H9 (cell line): Measurements from ENCODE around the gene GPC6. TPM values are rescaled to one million over a fixed set of nuclear protein-coding genes. Genes with fewer than 3 reads are reported as not detected.

Experiments
- DNase-seq: peaks from one replicate; pipeline ENCODE4 v3.0.0-alpha.2; 2017
- H2AFZ ChIP-seq: one replicate; pipeline ENCODE4 v1.6.1; 2013; ENCODE audit warnings: mild to moderate bottlenecking, low read length, control low read depth, moderate library complexity
- H2AK5ac ChIP-seq: 2 replicates; pipeline ENCODE4 v1.6.1; 2013; ENCODE audit warnings: low read length, control low read depth, mixed read lengths; ENCODE audit not compliant: insufficient read length
- H2BK120ac ChIP-seq: one replicate; pipeline ENCODE4 v1.6.1; 2013; ENCODE audit warnings: low read depth, mild to moderate bottlenecking, low read length, control low read depth, inconsistent platforms; ENCODE audit not compliant: poor library complexity, severe bottlenecking
- H2BK12ac ChIP-seq: 2 replicates; pipeline ENCODE4 v1.6.1; 2013; ENCODE audit warnings: low read length, control low read depth, mixed read lengths, low read depth; ENCODE audit not compliant: insufficient read length
- H2BK15ac ChIP-seq: 2 replicates; pipeline ENCODE4 v1.6.1; 2013; ENCODE audit warnings: low read depth, low read length, control low read depth
- H2BK20ac ChIP-seq: one replicate; pipeline ENCODE4 v1.6.1; 2013; ENCODE audit warnings: low read depth, mild to moderate bottlenecking, low read length, control low read depth, inconsistent platforms; ENCODE audit not compliant: poor library complexity, severe bottlenecking
- H2BK5ac ChIP-seq: 2 replicates; pipeline ENCODE4 v1.6.1; 2013; ENCODE audit warnings: low read length, control low read depth, mixed read lengths; ENCODE audit not compliant: insufficient read length
- H3K14ac ChIP-seq: 2 replicates; pipeline ENCODE4 v1.6.1; 2013; ENCODE audit warnings: low read length, control low read depth; ENCODE audit not compliant: insufficient read depth
- H3K18ac ChIP-seq: 2 replicates; pipeline ENCODE4 v1.6.1; 2013; ENCODE audit warnings: low read depth, mild to moderate bottlenecking, mixed read lengths, low read length, control low read depth; ENCODE audit not compliant: insufficient read length
- H3K23ac ChIP-seq: 2 replicates; pipeline ENCODE4 v1.6.1; 2013; ENCODE audit warnings: low read length, control low read depth, mixed read lengths, low read depth; ENCODE audit not compliant: insufficient read length
- H3K23me2 ChIP-seq: 2 replicates; pipeline ENCODE4 v1.6.1; 2013; ENCODE audit warnings: low read depth, mild to moderate bottlenecking, mixed read lengths, low read length, control low read depth; ENCODE audit not compliant: insufficient read length, poor library complexity, severe bottlenecking
- H3K27ac ChIP-seq: 2 replicates; pipeline ENCODE4 v1.5.1; 2013; ENCODE audit warnings: low read length, control low read depth, mixed read lengths, low read depth; ENCODE audit not compliant: insufficient read length
- H3K27me3 ChIP-seq: 2 replicates; pipeline ENCODE4 v1.6.1; 2013; ENCODE audit warnings: low read length, control low read depth, inconsistent platforms; ENCODE audit not compliant: insufficient read depth
- H3K4ac ChIP-seq: 2 replicates; pipeline ENCODE4 v1.6.1; 2013; ENCODE audit warnings: low read depth, mild to moderate bottlenecking, control low read depth, inconsistent platforms, low read length, moderate library complexity
- H3K4me1 ChIP-seq: 2 replicates; pipeline ENCODE4 v1.6.1; 2013; ENCODE audit warnings: low read length, control low read depth, inconsistent platforms; ENCODE audit not compliant: insufficient read depth
- H3K4me2 ChIP-seq: 2 replicates; pipeline ENCODE4 v1.6.1; 2013; ENCODE audit warnings: low read length, control low read depth, mixed read lengths; ENCODE audit not compliant: insufficient read length, insufficient read depth
- H3K56ac ChIP-seq: 2 replicates; pipeline ENCODE4 v1.6.1; 2013; ENCODE audit warnings: low read depth, mild to moderate bottlenecking, mixed read lengths, low read length, control low read depth; ENCODE audit not compliant: insufficient read length
- H3K79me1 ChIP-seq: 2 replicates; pipeline ENCODE4 v1.6.1; 2013; ENCODE audit warnings: low read depth, mild to moderate bottlenecking, moderate library complexity, low read length, control low read depth, inconsistent platforms; ENCODE audit not compliant: insufficient read depth, poor library complexity, severe bottlenecking
- H3K79me2 ChIP-seq: 2 replicates; pipeline ENCODE4 v1.6.1; 2013; ENCODE audit warnings: low read length, control low read depth, inconsistent platforms; ENCODE audit not compliant: insufficient read depth
- H3K9ac ChIP-seq: 2 replicates; pipeline ENCODE4 v1.6.1; 2013; ENCODE audit warnings: low read length, control low read depth, mixed read lengths; ENCODE audit not compliant: insufficient read length; ENCODE audit errors: extremely low read depth
- H3K9me3 ChIP-seq: one replicate; pipeline ENCODE4 v1.6.1; 2013; ENCODE audit warnings: low read depth, low read length, inconsistent platforms; ENCODE audit not compliant: control insufficient read depth
- H3T11ph ChIP-seq: one replicate; pipeline ENCODE4 v1.6.1; 2013; ENCODE audit warnings: mild to moderate bottlenecking, low read length, control low read depth, inconsistent platforms
- H4K20me1 ChIP-seq: one replicate; pipeline ENCODE4 v1.6.1; 2013; ENCODE audit not compliant: control insufficient read depth, insufficient read length, insufficient read depth
- H4K5ac ChIP-seq: 2 replicates; pipeline ENCODE4 v1.6.1; 2013; ENCODE audit warnings: low read depth, mild to moderate bottlenecking, mixed read lengths, low read length, control low read depth; ENCODE audit not compliant: insufficient read length
- H4K8ac ChIP-seq: replicated peaks from 2 replicates; pipeline ENCODE4 v1.6.1; 2013; ENCODE audit warnings: low read length, control low read depth, mixed read lengths, low read depth; ENCODE audit not compliant: insufficient read length
- H4K91ac ChIP-seq: 2 replicates; pipeline ENCODE4 v1.6.1; 2013; ENCODE audit warnings: low read depth, mild to moderate bottlenecking, moderate library complexity, mixed read lengths, low read length, control low read depth; ENCODE audit not compliant: insufficient read length
- H3K27ac Mint-ChIP-seq, 3 experiments: 2 replicates in 2 of 3; 3 replicates in 1 of 3; pipeline ENCODE4 v1.8.0; 2020 to 2021; ENCODE audit warnings: mixed read lengths in 3 of 3, mild to moderate bottlenecking in 1 of 3, moderate library complexity in 1 of 3
- H3K27me3 Mint-ChIP-seq: 2 replicates; pipeline ENCODE4 v1.8.0; 2021; ENCODE audit warnings: low read depth, mild to moderate bottlenecking, moderate library complexity, mixed read lengths
- H3K36me3 Mint-ChIP-seq, 3 experiments: 2 replicates in 2 of 3; 3 replicates in 1 of 3; pipeline ENCODE4 v1.8.0; 2020 to 2021; ENCODE audit warnings: low read depth in 3 of 3, mixed read lengths in 3 of 3; ENCODE audit not compliant: insufficient read depth in 1 of 3
- H3K4me1 Mint-ChIP-seq, 2 experiments: 2 replicates each; pipeline ENCODE4 v1.8.0; 2020; ENCODE audit warnings: mixed read lengths in 2 of 2
- H3K4me3 Mint-ChIP-seq, 2 experiments: 2 replicates in 1 of 2; 3 replicates in 1 of 2; pipeline ENCODE4 v1.8.0; 2020 to 2021; ENCODE audit warnings: mild to moderate bottlenecking in 2 of 2, mixed read lengths in 2 of 2, moderate library complexity in 1 of 2
- H3K9me3 Mint-ChIP-seq, 2 experiments: 2 replicates in 1 of 2; 3 replicates in 1 of 2; pipeline ENCODE4 v1.8.0; 2020; ENCODE audit warnings: mild to moderate bottlenecking in 2 of 2, mixed read lengths in 2 of 2, moderate library complexity in 1 of 2
- total RNA-seq: library from RNA; stranded (reverse); gene quantifications from 2 replicates; pipeline ENCODE4 v1.2.1, GENCODE V29; 2021
- TF ChIP-seq, protein P1 (sequence below): fragments of 200-600 bp; sonication (generic); conservative IDR thresholded peaks from 3 replicates; pipeline ENCODE4 v1.8.0; 2021; ENCODE audit warnings: antibody characterized with exemption, mild to moderate bottlenecking

GPC6 gene
- total RNA-seq, 1 experiment from 2014 or later = 15.6 TPM

DNA sequence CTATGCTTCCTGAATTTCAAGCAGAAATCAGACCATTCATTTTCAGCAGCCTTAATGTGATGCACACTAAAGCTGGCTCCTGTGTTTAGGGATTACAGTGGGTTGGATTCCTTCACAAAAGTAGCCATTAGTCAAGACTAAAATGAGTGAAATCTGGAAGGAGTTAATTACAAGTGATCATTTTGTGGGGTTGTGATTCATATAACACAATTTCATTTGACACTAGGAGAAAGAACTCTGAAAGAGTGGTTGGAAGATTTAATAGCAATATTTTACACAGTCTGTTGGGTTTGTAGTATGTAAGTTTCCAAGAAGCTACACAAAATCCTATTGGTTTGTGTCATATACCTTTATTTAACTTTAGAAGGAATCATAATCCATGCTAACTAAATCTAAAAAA lies 1015.9 kb downstream of the GPC6 start:
- Mint-ChIP-seq H3K36me3 (no peaks in the 10 kb centered on the region), H3K9me3 (peaks cover 0 to 11% of the 10 kb centered on the region in 2 experiments; a peak in 3 of 5 replicates), H3K27me3 (no peaks in the 10 kb centered on the region), H3K4me1 (no peaks in the 10 kb centered on the region; a peak in 1 of 4 replicates), H3K4me3 (no peak overlapping the region), H3K27ac (no peak overlapping the region)
- Histone ChIP-seq H3K23ac (no peak overlapping the region), H2BK5ac (no peak overlapping the region), H3K4me2 (no peak overlapping the region), H2BK15ac (no peak overlapping the region), H3K79me1 (no peaks in the 10 kb centered on the region), H2BK120ac (no peak overlapping the region), H2BK12ac (no peak overlapping the region), H3K23me2 (no peaks in the 10 kb centered on the region), H3K56ac (no peak overlapping the region), H3T11ph (no peak overlapping the region), H4K5ac (no peak overlapping the region), H2AK5ac (no peak overlapping the region), H3K79me2 (no peaks in the 10 kb centered on the region), H3K9ac (no peak overlapping the region), H4K20me1 (no peaks in the 10 kb centered on the region), H4K8ac (no peak overlapping the region), H3K4ac (no peak overlapping the region), H2BK20ac (no peak overlapping the region), H2AFZ (no peak overlapping the region), H3K4me1 (no peaks in the 10 kb centered on the region), H3K9me3 (no peaks in the 10 kb centered on the region), H3K18ac (no peak overlapping the region), H3K27ac (no peak overlapping the region), H4K91ac (no peak overlapping the region), H3K14ac (no peak overlapping the region), H3K27me3 (no peaks in the 10 kb centered on the region)
- no peak for DNase-seq
- TF ChIP-seq, protein P1, sequence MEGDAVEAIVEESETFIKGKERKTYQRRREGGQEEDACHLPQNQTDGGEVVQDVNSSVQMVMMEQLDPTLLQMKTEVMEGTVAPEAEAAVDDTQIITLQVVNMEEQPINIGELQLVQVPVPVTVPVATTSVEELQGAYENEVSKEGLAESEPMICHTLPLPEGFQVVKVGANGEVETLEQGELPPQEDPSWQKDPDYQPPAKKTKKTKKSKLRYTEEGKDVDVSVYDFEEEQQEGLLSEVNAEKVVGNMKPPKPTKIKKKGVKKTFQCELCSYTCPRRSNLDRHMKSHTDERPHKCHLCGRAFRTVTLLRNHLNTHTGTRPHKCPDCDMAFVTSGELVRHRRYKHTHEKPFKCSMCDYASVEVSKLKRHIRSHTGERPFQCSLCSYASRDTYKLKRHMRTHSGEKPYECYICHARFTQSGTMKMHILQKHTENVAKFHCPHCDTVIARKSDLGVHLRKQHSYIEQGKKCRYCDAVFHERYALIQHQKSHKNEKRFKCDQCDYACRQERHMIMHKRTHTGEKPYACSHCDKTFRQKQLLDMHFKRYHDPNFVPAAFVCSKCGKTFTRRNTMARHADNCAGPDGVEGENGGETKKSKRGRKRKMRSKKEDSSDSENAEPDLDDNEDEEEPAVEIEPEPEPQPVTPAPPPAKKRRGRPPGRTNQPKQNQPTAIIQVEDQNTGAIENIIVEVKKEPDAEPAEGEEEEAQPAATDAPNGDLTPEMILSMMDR = no peak
